ENCODE data around the gene MARCHF11. TPM values are rescaled to one million over a fixed set of nuclear protein-coding genes. Genes with fewer than 3 reads are reported as not detected.

The MARCHF11 gene, protein sequence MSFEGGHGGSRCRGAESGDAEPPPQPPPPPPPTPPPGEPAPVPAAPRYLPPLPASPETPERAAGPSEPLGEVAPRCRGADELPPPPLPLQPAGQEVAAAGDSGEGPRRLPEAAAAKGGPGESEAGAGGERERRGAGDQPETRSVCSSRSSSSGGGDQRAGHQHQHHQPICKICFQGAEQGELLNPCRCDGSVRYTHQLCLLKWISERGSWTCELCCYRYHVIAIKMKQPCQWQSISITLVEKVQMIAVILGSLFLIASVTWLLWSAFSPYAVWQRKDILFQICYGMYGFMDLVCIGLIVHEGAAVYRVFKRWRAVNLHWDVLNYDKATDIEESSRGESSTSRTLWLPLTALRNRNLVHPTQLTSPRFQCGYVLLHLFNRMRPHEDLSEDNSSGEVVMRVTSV
- total RNA-seq, result not detected
- long read RNA-seq, result 0 reads

DNA sequence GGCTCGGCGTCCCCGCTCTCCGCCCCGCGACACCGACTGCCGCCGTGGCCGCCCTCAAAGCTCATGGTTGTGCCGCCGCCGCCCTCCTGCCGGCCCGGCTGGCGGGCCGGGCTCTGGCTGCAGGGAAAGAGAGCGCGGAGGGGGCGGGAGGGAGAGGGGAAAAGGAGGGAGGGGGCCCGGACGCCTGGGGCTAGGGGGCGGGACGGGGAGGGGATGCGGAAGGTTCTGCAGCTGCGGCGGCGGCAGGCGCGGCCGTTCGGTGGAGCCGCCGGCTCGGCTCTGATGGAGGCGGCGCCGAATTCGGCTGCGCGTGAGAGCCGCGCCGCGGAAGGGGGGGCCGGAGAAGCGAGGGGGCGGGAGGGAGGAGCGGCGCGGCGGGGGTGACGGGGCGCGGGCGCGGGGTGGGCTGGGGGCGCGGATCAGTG, at the start of gene MARCHF11:
TSS of gene MARCHF11 (minus strand) at position 281 of the 425 bp plus-strand sequence. CDS start at position 65, 216 bp downstream.
- intact Hi-C loops (cut with DNase I), result no loop called here
- DNase-seq (no peak), ATAC-seq (no peak)
- TF ChIP-seq, protein P1, sequence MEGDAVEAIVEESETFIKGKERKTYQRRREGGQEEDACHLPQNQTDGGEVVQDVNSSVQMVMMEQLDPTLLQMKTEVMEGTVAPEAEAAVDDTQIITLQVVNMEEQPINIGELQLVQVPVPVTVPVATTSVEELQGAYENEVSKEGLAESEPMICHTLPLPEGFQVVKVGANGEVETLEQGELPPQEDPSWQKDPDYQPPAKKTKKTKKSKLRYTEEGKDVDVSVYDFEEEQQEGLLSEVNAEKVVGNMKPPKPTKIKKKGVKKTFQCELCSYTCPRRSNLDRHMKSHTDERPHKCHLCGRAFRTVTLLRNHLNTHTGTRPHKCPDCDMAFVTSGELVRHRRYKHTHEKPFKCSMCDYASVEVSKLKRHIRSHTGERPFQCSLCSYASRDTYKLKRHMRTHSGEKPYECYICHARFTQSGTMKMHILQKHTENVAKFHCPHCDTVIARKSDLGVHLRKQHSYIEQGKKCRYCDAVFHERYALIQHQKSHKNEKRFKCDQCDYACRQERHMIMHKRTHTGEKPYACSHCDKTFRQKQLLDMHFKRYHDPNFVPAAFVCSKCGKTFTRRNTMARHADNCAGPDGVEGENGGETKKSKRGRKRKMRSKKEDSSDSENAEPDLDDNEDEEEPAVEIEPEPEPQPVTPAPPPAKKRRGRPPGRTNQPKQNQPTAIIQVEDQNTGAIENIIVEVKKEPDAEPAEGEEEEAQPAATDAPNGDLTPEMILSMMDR (IDR thresholded peaks at IDR 0.05), result no peak
- Histone ChIP-seq H3K9me3 (no peaks in the 10 kb centered on the region), H3K27me3 (ENCODE audit: low read depth) (peaks cover 39% of the 10 kb centered on the region), H3K4me3 (no peak within 1 kb of the TSS), H3K27ac (no peak within 1 kb of the TSS), H3K4me1 (no peaks in the 10 kb centered on the region), H3K36me3 (no peaks in the 10 kb centered on the region)

GRCh38 chr5:16225927-16226326, 46.3 kb upstream of the MARCHF11 start:
- no peak overlapping the region for H3K4me3 ChIP-seq
- no peaks in the 10 kb centered on the region for H3K9me3 ChIP-seq
- no peak for ATAC-seq
- TF ChIP-seq, protein P1 (IDR thresholded peaks at IDR 0.05), result no peak
- no peak for DNase-seq
- no peaks in the 10 kb centered on the region for H3K27me3 ChIP-seq (ENCODE audit: low read depth)
- no peak overlapping the region for H3K27ac ChIP-seq
- H3K4me1 ChIP-seq, result no peaks in the 10 kb centered on the region
- no peaks in the 10 kb centered on the region for H3K36me3 ChIP-seq
- intact Hi-C loops (cut with DNase I), result no loop called here

GRCh38 chr5:16192311-16192710, 12.7 kb upstream of the MARCHF11 start:
- TF ChIP-seq, protein P1 (IDR thresholded peaks at IDR 0.05), result no peak
- ATAC-seq, result no peak
- Histone ChIP-seq H3K27me3 (ENCODE audit: low read depth) (no peaks in the 10 kb centered on the region), H3K4me3 (no peak overlapping the region), H3K36me3 (no peaks in the 10 kb centered on the region), H3K9me3 (no peaks in the 10 kb centered on the region), H3K4me1 (no peaks in the 10 kb centered on the region), H3K27ac (no peak overlapping the region)
- intact Hi-C loops (cut with DNase I), result no loop called here
- DNase-seq, result no peak

DNA sequence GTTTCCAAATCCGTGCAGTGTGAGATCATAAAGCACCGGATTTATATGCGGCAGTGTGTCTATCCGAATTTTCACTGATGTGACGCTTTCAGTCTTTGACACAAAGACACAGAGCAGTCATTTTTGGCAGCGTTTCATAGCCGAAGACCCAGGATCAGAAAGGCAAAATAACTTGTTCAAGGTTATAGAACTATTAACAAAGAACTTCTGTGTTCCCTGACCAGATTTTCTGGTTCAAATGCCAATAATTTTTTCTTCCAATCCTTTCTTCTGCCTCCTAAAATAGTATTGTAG, 1.1 kb upstream of the MARCHF11 start:
- DNase-seq, result no peak
- no peaks in the 10 kb centered on the region for H3K4me1 ChIP-seq

DNA sequence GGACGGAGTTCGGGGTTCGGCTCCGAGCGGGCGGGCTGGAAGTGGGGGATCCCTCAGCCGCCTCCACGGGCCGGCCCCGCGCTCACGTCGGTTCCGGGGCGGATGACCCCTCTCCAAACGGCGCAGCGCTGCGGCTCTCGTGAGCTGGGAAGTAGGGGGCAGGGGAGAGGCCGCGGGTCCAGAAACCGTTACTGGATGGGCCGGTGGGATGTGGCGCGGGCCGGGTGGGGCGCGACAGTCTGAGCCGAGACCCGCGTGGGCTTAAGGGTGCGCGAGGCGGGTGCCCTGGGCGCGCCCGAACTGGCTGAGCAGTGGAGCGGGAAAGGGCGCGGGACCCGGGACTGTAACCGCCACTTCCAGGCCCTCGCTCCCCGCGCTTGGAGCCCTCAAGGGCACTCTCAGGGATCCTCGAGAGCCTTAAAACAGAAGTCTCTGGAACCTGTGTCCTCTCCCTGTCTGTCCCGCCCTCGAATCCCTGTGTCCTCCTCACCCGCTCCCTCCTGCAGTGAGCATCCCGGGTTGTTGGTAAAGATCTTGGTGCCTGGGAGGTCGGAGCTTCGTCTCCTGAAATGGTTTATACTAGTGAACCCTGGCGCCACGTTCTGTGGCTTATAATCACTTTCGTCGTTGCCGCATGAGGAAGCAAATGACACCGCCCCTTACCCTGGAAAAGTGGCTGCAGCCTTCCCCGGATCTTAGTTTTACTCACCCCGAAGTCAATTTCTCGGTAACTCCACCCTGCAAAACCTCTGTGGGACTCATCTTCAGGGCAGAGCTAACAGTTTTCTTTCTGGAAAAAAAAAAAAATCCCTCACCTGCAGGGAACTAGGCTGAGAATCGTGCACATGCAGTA, 571 bp upstream of the MARCHF11 start:
- DNase-seq (no peak), ATAC-seq (no peak)
- Histone ChIP-seq H3K4me1 (no peaks in the 10 kb centered on the region), H3K36me3 (no peaks in the 10 kb centered on the region), H3K27me3 (ENCODE audit: low read depth) (peaks cover 39% of the 10 kb centered on the region), H3K4me3 (no peak overlapping the region), H3K27ac (no peak overlapping the region), H3K9me3 (no peaks in the 10 kb centered on the region)
- TF ChIP-seq, protein P1 (IDR thresholded peaks at IDR 0.05), result no peak
- intact Hi-C loops (cut with DNase I), result no loop called here

More for the DNA sequence above, 1.1 kb upstream of the MARCHF11 start:
- Histone ChIP-seq H3K9me3 (no peaks in the 10 kb centered on the region), H3K4me3 (no peak overlapping the region), H3K27ac (no peak overlapping the region), H3K27me3 (ENCODE audit: low read depth) (peaks cover 39% of the 10 kb centered on the region), H3K36me3 (no peaks in the 10 kb centered on the region)
- intact Hi-C loops (cut with DNase I), result no loop called here
- no peak for ATAC-seq
- TF ChIP-seq, protein P1 (IDR thresholded peaks at IDR 0.05), result no peak

Measured in lower lobe of right lung (tissue), 2 donors.